Ishikawa (cell line): ENCODE data around the gene TBC1D23.

Experiments used
- CEBPB ChIP-seq: IDR thresholded peaks from 2 replicates; pipeline ENCODE4 v1.6.1; 2012
- CREB1 ChIP-seq: IDR thresholded peaks from 2 replicates; pipeline ENCODE4 v1.6.1; 2012; ENCODE audit warnings: low read depth
- EP300 ChIP-seq: IDR thresholded peaks from 2 replicates; pipeline ENCODE4 v1.6.1; 2012; ENCODE audit warnings: borderline replicate concordance
- MAX ChIP-seq: IDR thresholded peaks from 2 replicates; pipeline ENCODE4 v1.6.1; 2012
- TAF1 ChIP-seq: IDR thresholded peaks from 2 replicates; pipeline ENCODE4 v1.6.1; 2012; ENCODE audit warnings: low read depth, mild to moderate bottlenecking
- TEAD4 ChIP-seq: IDR thresholded peaks from 2 replicates; pipeline ENCODE4 v1.6.1; 2012

DNA sequence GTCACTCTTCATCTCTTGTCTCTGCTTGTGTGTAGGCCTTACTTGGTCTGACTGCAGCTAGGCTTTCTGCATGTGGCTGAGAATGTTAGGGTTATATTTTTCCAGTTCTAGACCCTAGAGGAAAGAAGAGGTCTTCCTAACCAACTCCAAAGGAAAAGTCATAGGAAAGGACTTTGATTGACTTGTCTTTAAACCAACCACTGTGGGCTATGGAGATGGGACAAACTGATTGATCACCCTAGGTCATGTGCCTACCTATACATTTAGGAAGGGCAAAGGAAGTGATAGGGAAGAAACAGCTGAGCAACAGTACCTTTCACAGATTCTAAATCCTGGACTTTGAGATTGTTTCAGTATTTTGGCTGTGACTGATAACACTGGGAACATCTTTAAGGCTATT is 16.5 kb upstream of the TBC1D23 start:
- TF ChIP-seq MAX, result no peak
- no peak for TF ChIP-seq TEAD4
- no peak for TF ChIP-seq CREB1
- no peak for TF ChIP-seq TAF1
- no peak for TF ChIP-seq EP300
- TF ChIP-seq CEBPB, result no peak
